K562 (cell line): ENCODE data around the gene STARD13.

Experiments
- CBX2 ChIP-seq: fragments of 200-600 bp; sonication (generic); IDR thresholded peaks from one replicate; pipeline ENCODE4 v1.6.1; 2012; ENCODE audit warnings: mild to moderate bottlenecking, low read length, inconsistent platforms; ENCODE audit not compliant: insufficient read depth, poor library complexity, severe bottlenecking
- ELF1 ChIP-seq: fragments of 200-800 bp; sonication (Bioruptor generic); IDR thresholded peaks from 2 replicates; pipeline ENCODE4 v1.6.1; 2016; ENCODE audit warnings: missing genetic modification characterization, missing compliant biosample characterization
- JUN ChIP-seq, 2 experiments: sonication (generic) in 1 of 2; formaldehyde crosslinking in 1 of 2; IDR thresholded peaks; 2 replicates each; pipeline versions ENCODE4 v1.6.1 to v1.8.0; 2012 to 2022; ENCODE audit warnings: borderline replicate concordance in 2 of 2, mild to moderate bottlenecking in 2 of 2, improper control_type of control experiment in 1 of 2, low read depth in 1 of 2, low read length in 1 of 2, missing genetic modification reagents in 1 of 2
- JUNB ChIP-seq: fragments of 450-650 bp; formaldehyde crosslinking; conservative IDR thresholded peaks from 2 replicates; pipeline ENCODE4 v1.4.0; 2020; ENCODE audit warnings: mild to moderate bottlenecking
- LEF1 ChIP-seq: fragments of 450-650 bp; IDR thresholded peaks from 2 replicates; pipeline ENCODE4 v1.6.1; 2016; ENCODE audit warnings: mild to moderate bottlenecking
- NFIC ChIP-seq: fragments of 450-650 bp; IDR thresholded peaks from 2 replicates; pipeline ENCODE4 v1.6.1; 2017; ENCODE audit warnings: mild to moderate bottlenecking, inconsistent platforms
- POLR2A ChIP-seq: fragments of 450-650 bp; conservative IDR thresholded peaks from 2 replicates; pipeline ENCODE4 v1.6.1; 2016
- POLR2AphosphoS5 ChIP-seq: IDR thresholded peaks from 2 replicates; pipeline ENCODE4 v1.6.1; 2011; ENCODE audit warnings: mild to moderate bottlenecking, low read depth, low read length, moderate library complexity; ENCODE audit not compliant: control insufficient read depth, insufficient read depth
- PTTG1 ChIP-seq: fragments of 450-650 bp; IDR thresholded peaks from 2 replicates; pipeline ENCODE4 v1.6.1; 2016; ENCODE audit warnings: low read depth, mild to moderate bottlenecking, missing genetic modification characterization, missing compliant biosample characterization
- RBM22 ChIP-seq: fragments of 200-400 bp; formaldehyde crosslinking; IDR thresholded peaks from 2 replicates; pipeline ENCODE4 v1.6.1; 2018; ENCODE audit warnings: low read length, low read depth; ENCODE audit not compliant: poor library complexity, severe bottlenecking
- TF ChIP-seq, protein P1 (sequence below): fragments of 450-650 bp; IDR thresholded peaks from 2 replicates; pipeline ENCODE4 v1.6.1; 2018; ENCODE audit warnings: mild to moderate bottlenecking, low read depth; ENCODE audit not compliant: partially characterized antibody
- TF ChIP-seq, protein P2 (sequence below), 3 experiments: IDR thresholded peaks in 2 of 3; conservative IDR thresholded peaks in 1 of 3; 2 replicates each; pipeline ENCODE4 v1.5.1; 2011 to 2012; ENCODE audit warnings: low read length in 3 of 3, mild to moderate bottlenecking in 3 of 3, control low read depth in 2 of 3, improper control_type of control experiment in 1 of 3, inconsistent platforms in 1 of 3, low read depth in 1 of 3, mixed read lengths in 1 of 3, moderate library complexity in 1 of 3; ENCODE audit not compliant: insufficient read depth in 2 of 3
- TF ChIP-seq, protein P3 (sequence below): fragments of 450-650 bp; formaldehyde crosslinking; IDR thresholded peaks from 2 replicates; pipeline ENCODE4 v1.4.0; 2022; ENCODE audit warnings: missing genetic modification characterization
- TF ChIP-seq, protein P4 (sequence below): fragments of 450-650 bp; formaldehyde crosslinking; conservative IDR thresholded peaks from 2 replicates; pipeline ENCODE4 v1.4.0; 2022; ENCODE audit warnings: mild to moderate bottlenecking, missing genetic modification characterization

DNA sequence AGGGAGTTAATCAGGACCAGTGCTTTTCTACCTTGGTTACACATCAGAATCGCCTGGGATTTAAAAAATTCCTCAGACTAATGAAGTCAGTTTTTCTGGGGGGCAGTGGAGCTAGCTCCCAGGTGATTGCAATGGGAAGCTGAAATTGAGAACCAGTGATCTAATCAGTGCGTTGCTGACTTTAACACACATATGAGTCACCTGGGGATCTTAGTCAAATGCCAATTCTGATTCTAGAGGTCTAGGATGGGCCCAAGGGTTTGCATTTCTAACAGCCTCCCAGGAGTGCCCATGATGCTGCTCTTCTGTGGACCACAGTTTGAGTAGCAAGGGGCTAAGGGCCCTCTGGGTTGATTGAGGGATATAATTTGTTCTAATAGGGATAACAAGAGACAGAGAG lies 214.8 kb downstream of the STARD13 start:
- no peak for TF ChIP-seq RBM22
- no peak for TF ChIP-seq LEF1
- no peak for TF ChIP-seq JUN (IDR thresholded peaks at IDR 0.05; ENCODE audit: borderline replicate concordance, low read depth, low read length)
- TF ChIP-seq JUN (CRISPR knock-in tag; IDR thresholded peaks at IDR 0.05; ENCODE audit: borderline replicate concordance), result no peak
- TF ChIP-seq, protein P1, sequence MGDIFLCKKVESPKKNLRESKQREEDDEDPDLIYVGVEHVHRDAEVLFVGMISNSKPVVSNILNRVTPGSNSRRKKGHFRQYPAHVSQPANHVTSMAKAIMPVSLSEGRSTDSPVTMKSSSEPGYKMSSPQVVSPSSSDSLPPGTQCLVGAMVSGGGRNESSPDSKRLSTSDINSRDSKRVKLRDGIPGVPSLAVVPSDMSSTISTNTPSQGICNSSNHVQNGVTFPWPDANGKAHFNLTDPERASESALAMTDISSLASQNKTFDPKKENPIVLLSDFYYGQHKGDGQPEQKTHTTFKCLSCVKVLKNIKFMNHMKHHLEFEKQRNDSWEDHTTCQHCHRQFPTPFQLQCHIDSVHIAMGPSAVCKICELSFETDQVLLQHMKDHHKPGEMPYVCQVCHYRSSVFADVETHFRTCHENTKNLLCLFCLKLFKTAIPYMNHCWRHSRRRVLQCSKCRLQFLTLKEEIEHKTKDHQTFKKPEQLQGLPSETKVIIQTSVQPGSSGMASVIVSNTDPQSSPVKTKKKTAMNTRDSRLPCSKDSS, result no peak
- TF ChIP-seq, protein P2, sequence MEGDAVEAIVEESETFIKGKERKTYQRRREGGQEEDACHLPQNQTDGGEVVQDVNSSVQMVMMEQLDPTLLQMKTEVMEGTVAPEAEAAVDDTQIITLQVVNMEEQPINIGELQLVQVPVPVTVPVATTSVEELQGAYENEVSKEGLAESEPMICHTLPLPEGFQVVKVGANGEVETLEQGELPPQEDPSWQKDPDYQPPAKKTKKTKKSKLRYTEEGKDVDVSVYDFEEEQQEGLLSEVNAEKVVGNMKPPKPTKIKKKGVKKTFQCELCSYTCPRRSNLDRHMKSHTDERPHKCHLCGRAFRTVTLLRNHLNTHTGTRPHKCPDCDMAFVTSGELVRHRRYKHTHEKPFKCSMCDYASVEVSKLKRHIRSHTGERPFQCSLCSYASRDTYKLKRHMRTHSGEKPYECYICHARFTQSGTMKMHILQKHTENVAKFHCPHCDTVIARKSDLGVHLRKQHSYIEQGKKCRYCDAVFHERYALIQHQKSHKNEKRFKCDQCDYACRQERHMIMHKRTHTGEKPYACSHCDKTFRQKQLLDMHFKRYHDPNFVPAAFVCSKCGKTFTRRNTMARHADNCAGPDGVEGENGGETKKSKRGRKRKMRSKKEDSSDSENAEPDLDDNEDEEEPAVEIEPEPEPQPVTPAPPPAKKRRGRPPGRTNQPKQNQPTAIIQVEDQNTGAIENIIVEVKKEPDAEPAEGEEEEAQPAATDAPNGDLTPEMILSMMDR (IDR thresholded peaks at IDR 0.05 in 2 of 3, conservative IDR thresholded peaks at IDR 0.05 in 1 of 3; ENCODE audit: insufficient read depth in 2 of 3, low read depth in 1 of 3, low read length in 3 of 3), result no peak
- no peak for TF ChIP-seq PTTG1 (tag)
- TF ChIP-seq POLR2AphosphoS5, result no peak
- TF ChIP-seq ELF1 (tag), result no peak
- TF ChIP-seq, protein P3, sequence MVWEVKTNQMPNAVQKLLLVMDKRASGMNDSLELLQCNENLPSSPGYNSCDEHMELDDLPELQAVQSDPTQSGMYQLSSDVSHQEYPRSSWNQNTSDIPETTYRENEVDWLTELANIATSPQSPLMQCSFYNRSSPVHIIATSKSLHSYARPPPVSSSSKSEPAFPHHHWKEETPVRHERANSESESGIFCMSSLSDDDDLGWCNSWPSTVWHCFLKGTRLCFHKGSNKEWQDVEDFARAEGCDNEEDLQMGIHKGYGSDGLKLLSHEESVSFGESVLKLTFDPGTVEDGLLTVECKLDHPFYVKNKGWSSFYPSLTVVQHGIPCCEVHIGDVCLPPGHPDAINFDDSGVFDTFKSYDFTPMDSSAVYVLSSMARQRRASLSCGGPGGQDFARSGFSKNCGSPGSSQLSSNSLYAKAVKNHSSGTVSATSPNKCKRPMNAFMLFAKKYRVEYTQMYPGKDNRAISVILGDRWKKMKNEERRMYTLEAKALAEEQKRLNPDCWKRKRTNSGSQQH (CRISPR knock-in tag), result no peak
- TF ChIP-seq POLR2A, result no peak
- TF ChIP-seq, protein P4, sequence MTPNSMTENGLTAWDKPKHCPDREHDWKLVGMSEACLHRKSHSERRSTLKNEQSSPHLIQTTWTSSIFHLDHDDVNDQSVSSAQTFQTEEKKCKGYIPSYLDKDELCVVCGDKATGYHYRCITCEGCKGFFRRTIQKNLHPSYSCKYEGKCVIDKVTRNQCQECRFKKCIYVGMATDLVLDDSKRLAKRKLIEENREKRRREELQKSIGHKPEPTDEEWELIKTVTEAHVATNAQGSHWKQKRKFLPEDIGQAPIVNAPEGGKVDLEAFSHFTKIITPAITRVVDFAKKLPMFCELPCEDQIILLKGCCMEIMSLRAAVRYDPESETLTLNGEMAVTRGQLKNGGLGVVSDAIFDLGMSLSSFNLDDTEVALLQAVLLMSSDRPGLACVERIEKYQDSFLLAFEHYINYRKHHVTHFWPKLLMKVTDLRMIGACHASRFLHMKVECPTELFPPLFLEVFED (CRISPR knock-in tag), result no peak
- no peak for TF ChIP-seq JUNB
- no peak for TF ChIP-seq CBX2
- TF ChIP-seq NFIC, result no peak
